Measurements from ENCODE around the gene PIK3C3. TPM values are rescaled to one million over a fixed set of nuclear protein-coding genes. Genes with fewer than 3 reads are reported as not detected.

The PIK3C3 gene
- total and polyA plus RNA-seq, 9 of the 15 experiments (the other 6 are each of a cell fraction or from before 2014, with no cell fraction given) = 27.0 to 101 (median 42.9) TPM

GRCh38 chr18:42045346-42045745, 90.3 kb downstream of the PIK3C3 start (continued):
- TF ChIP-seq E2F4 (CRISPR knock-in tag; IDR thresholded peaks at IDR 0.05; ENCODE audit: low read depth) = no peak
- TF ChIP-seq, protein P1, sequence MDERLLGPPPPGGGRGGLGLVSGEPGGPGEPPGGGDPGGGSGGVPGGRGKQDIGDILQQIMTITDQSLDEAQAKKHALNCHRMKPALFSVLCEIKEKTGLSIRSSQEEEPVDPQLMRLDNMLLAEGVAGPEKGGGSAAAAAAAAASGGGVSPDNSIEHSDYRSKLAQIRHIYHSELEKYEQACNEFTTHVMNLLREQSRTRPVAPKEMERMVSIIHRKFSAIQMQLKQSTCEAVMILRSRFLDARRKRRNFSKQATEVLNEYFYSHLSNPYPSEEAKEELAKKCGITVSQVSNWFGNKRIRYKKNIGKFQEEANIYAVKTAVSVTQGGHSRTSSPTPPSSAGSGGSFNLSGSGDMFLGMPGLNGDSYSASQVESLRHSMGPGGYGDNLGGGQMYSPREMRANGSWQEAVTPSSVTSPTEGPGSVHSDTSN (CRISPR knock-in tag; IDR thresholded peaks at IDR 0.05; ENCODE audit: low read depth) = no peak
- TF ChIP-seq, protein P1 (tag; conservative IDR thresholded peaks at IDR 0.05; ENCODE audit: low read depth) = no peak

DNA sequence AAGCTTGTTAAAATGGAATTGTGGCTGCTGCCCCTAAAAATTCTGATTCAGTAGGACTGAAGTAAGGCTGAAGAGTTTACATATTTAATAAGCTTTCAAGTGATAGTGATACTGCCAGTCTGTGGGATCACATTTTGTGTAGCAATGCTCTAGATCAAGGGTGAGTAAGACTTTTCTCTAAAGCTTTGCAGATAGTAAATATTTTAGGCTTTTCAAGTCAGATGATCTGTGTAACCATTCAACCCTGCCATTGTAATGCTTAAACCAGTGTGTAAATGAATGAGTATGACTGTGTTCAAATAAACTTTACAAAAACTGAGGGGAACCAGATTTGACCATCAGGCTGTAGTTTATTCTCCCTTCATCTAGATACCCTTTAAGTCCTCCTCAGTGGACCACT, 92.7 kb downstream of the PIK3C3 start:
- intact Hi-C loops (cut with micrococcal nuclease) (no loop called here), in situ Hi-C loops (cut with MboI) (no loop called here)
- no peak overlapping the region for H3K4me3 ChIP-seq
- H3K79me2 ChIP-seq (ENCODE audit: control insufficient read depth, insufficient read depth, low read length) = no peaks in the 10 kb centered on the region
- H4K20me1 ChIP-seq (replicated peaks; ENCODE audit: control insufficient read depth, insufficient read depth, low read length) = no peaks in the 10 kb centered on the region; the same call in 1 of the 2 replicates
- no peak overlapping the region for H3K9ac ChIP-seq (ENCODE audit: insufficient read depth in 1 of 2, low read depth in 2 of 2, low read length in 2 of 2)
- POLR2A ChIA-PET = no interaction called here
- DNase-seq (ENCODE audit: extremely low read depth in 1 of 4, low spot score in 3 of 4) = no peak
- FAIRE-seq = no peak
- H2AFZ ChIP-seq (ENCODE audit: low read depth, low read length) = no peak overlapping the region
- peaks cover 4% of the 10 kb centered on the region; the same call in 2 of the 3 replicates for H3K36me3 ChIP-seq (ENCODE audit: control insufficient read depth, insufficient read depth, low read length)
- no peaks in the 10 kb centered on the region for H3K4me1 ChIP-seq (replicated peaks in 1 of 2; ENCODE audit: control insufficient read depth in 2 of 2, insufficient read depth in 2 of 2, low read length in 2 of 2)
- no peak overlapping the region for H3K27ac ChIP-seq (ENCODE audit: extremely low read depth, low read depth, low read length)
- no TSS peak for BruUV-seq (replicated peaks)
- CTCF ChIA-PET (ENCODE audit: low intra/inter-chr PET ratio) = no interaction called here
- H3K4me2 ChIP-seq (ENCODE audit: insufficient read depth, low read length) = no peak overlapping the region
- no peaks in the 10 kb centered on the region for H3K9me3 ChIP-seq (replicated peaks; ENCODE audit: control insufficient read depth, insufficient read depth, low read depth, low read length)
- no peaks in the 10 kb centered on the region for H3K9me1 ChIP-seq (ENCODE audit: control insufficient read depth, insufficient read depth, low read length)
- no peak for ATAC-seq
- H3K27me3 ChIP-seq (ENCODE audit: control insufficient read depth in 2 of 2, insufficient read depth in 2 of 2, low read length in 2 of 2) = no peaks in the 10 kb centered on the region
- TF ChIP-seq ELF1 (tag; IDR thresholded peaks at IDR 0.05) (no peak), CUX1 (CRISPR knock-in tag; IDR thresholded peaks at IDR 0.05) (no peak), CGGBP1 (CRISPR knock-in tag; IDR thresholded peaks at IDR 0.05) (no peak)
- TF ChIP-seq, protein P2, sequence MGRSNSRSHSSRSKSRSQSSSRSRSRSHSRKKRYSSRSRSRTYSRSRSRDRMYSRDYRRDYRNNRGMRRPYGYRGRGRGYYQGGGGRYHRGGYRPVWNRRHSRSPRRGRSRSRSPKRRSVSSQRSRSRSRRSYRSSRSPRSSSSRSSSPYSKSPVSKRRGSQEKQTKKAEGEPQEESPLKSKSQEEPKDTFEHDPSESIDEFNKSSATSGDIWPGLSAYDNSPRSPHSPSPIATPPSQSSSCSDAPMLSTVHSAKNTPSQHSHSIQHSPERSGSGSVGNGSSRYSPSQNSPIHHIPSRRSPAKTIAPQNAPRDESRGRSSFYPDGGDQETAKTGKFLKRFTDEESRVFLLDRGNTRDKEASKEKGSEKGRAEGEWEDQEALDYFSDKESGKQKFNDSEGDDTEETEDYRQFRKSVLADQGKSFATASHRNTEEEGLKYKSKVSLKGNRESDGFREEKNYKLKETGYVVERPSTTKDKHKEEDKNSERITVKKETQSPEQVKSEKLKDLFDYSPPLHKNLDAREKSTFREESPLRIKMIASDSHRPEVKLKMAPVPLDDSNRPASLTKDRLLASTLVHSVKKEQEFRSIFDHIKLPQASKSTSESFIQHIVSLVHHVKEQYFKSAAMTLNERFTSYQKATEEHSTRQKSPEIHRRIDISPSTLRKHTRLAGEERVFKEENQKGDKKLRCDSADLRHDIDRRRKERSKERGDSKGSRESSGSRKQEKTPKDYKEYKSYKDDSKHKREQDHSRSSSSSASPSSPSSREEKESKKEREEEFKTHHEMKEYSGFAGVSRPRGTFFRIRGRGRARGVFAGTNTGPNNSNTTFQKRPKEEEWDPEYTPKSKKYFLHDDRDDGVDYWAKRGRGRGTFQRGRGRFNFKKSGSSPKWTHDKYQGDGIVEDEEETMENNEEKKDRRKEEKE (IDR thresholded peaks at IDR 0.05; ENCODE audit: borderline replicate concordance in 1 of 2, control insufficient read depth in 1 of 2, low read depth in 2 of 2, low read length in 1 of 2) = no peak
